Liver (tissue), 9 donors: ENCODE data around the gene TRIM46. TPM values are rescaled to one million over a fixed set of nuclear protein-coding genes. Genes with fewer than 3 reads are reported as not detected.

ENCODE experiments used
- DNase-seq: peaks from one replicate; pipeline ENCODE4 v3.0.0-alpha.2; 2017; ENCODE audit warnings: low spot score
- H3K27ac ChIP-seq, 2 donors: one replicate each; pipeline ENCODE4 v1.7.0; 2013; ENCODE audit warnings: inconsistent platforms in 2 of 2, low read length in 2 of 2, control low read depth in 1 of 2, low read depth in 1 of 2, mild to moderate bottlenecking in 1 of 2
- H3K27me3 ChIP-seq, 4 donors: one replicate each; pipeline versions ENCODE4 v1.6.1 to v1.7.0; 2013; ENCODE audit warnings: low read length in 3 of 4, inconsistent platforms in 1 of 4, mild to moderate bottlenecking in 1 of 4, moderate library complexity in 1 of 4; ENCODE audit not compliant: control insufficient read depth in 4 of 4, insufficient read depth in 4 of 4
- H3K36me3 ChIP-seq, 4 donors: one replicate each; pipeline versions ENCODE4 v1.6.1 to v1.7.0; 2013; ENCODE audit warnings: low read length in 3 of 4, mild to moderate bottlenecking in 3 of 4, low read depth in 1 of 4, moderate library complexity in 1 of 4; ENCODE audit not compliant: control insufficient read depth in 4 of 4, insufficient read depth in 3 of 4
- H3K4me1 ChIP-seq, 4 donors: one replicate each; pipeline versions ENCODE4 v1.6.1 to v1.7.0; 2013; ENCODE audit warnings: low read length in 3 of 4, mild to moderate bottlenecking in 3 of 4, moderate library complexity in 1 of 4; ENCODE audit not compliant: control insufficient read depth in 4 of 4, insufficient read depth in 4 of 4
- H3K4me3 ChIP-seq, 3 donors: one replicate each; pipeline versions ENCODE4 v1.6.1 to v1.7.0; 2013; ENCODE audit warnings: low read length in 3 of 3, control low read depth in 1 of 3, low read depth in 1 of 3, mild to moderate bottlenecking in 1 of 3
- H3K9ac ChIP-seq, 2 donors: one replicate each; pipeline ENCODE4 v1.7.0; 2013; ENCODE audit warnings: low read length in 2 of 2, mild to moderate bottlenecking in 2 of 2, moderate library complexity in 2 of 2, control low read depth in 1 of 2, low read depth in 1 of 2
- H3K9me3 ChIP-seq, 4 donors: one replicate each; pipeline versions ENCODE4 v1.6.1 to v1.7.0; 2013; ENCODE audit warnings: low read length in 3 of 4; ENCODE audit not compliant: control insufficient read depth in 4 of 4
- ATF3 ChIP-seq: IDR thresholded peaks from 2 replicates; pipeline ENCODE4 v1.6.1; 2016; ENCODE audit warnings: antibody characterized with exemption
- CTCF ChIP-seq: fragments of 150-350 bp; IDR thresholded peaks from 2 replicates; pipeline ENCODE4 v1.5.1; 2017; ENCODE audit warnings: improper control_type of control experiment, low read depth, low read length; ENCODE audit not compliant: missing input control
- EGR1 ChIP-seq, 2 donors: IDR thresholded peaks; 2 replicates each; pipeline ENCODE4 v1.6.1; 2016 to 2018; ENCODE audit warnings: antibody characterized with exemption in 2 of 2, low read depth in 2 of 2
- FOXA1 ChIP-seq: IDR thresholded peaks from 2 replicates; pipeline ENCODE4 v1.6.1; 2016; ENCODE audit warnings: antibody characterized with exemption
- FOXA2 ChIP-seq: IDR thresholded peaks from 2 replicates; pipeline ENCODE4 v1.6.1; 2016; ENCODE audit warnings: antibody characterized with exemption
- GABPA ChIP-seq, 2 donors: IDR thresholded peaks in 1 of 2; conservative IDR thresholded peaks in 1 of 2; 2 replicates each; pipeline ENCODE4 v1.6.1; 2016; ENCODE audit warnings: antibody characterized with exemption in 2 of 2, mild to moderate bottlenecking in 1 of 2, moderate library complexity in 1 of 2
- HNF4A ChIP-seq, 2 donors: conservative IDR thresholded peaks; 2 replicates each; pipeline ENCODE4 v1.6.1; 2016; ENCODE audit warnings: antibody characterized with exemption in 2 of 2, mild to moderate bottlenecking in 2 of 2
- HNF4G ChIP-seq: IDR thresholded peaks from 2 replicates; pipeline ENCODE4 v1.6.1; 2016; ENCODE audit warnings: antibody characterized with exemption
- MAX ChIP-seq: IDR thresholded peaks from 2 replicates; pipeline ENCODE4 v1.6.1; 2016; ENCODE audit warnings: antibody characterized with exemption
- NR2F2 ChIP-seq: IDR thresholded peaks from 2 replicates; pipeline ENCODE4 v1.6.1; 2016; ENCODE audit warnings: antibody characterized with exemption
- RAD21 ChIP-seq, 2 donors: IDR thresholded peaks; 2 replicates each; pipeline ENCODE4 v1.6.1; 2016; ENCODE audit warnings: antibody characterized with exemption in 2 of 2, mild to moderate bottlenecking in 2 of 2
- REST ChIP-seq: IDR thresholded peaks from 2 replicates; pipeline ENCODE4 v1.6.1; 2016; ENCODE audit warnings: antibody characterized with exemption, mild to moderate bottlenecking
- RXRA ChIP-seq, 2 donors: IDR thresholded peaks; 2 replicates each; pipeline ENCODE4 v1.6.1; 2017 to 2018; ENCODE audit warnings: antibody characterized with exemption in 2 of 2, mild to moderate bottlenecking in 1 of 2
- SP1 ChIP-seq: IDR thresholded peaks from 2 replicates; pipeline ENCODE4 v1.6.1; 2018; ENCODE audit warnings: antibody characterized with exemption, mild to moderate bottlenecking
- TAF1 ChIP-seq: conservative IDR thresholded peaks from 2 replicates; pipeline ENCODE4 v1.6.1; 2016; ENCODE audit warnings: antibody characterized with exemption, mild to moderate bottlenecking
- YY1 ChIP-seq: IDR thresholded peaks from 2 replicates; pipeline ENCODE4 v1.6.1; 2016; ENCODE audit warnings: antibody characterized with exemption, mild to moderate bottlenecking
- ZBTB33 ChIP-seq: IDR thresholded peaks from 2 replicates; pipeline ENCODE4 v1.6.1; 2016; ENCODE audit warnings: antibody characterized with exemption
- WGBS: extraction: QIAGEN DNeasy Blood & Tissue Kit; methylation state at CpG from one replicate; pipeline ENCODE4 v1.1.7; 2013; 5-methylcytosine and 5-hydroxymethylcytosine counted together
- polyA plus RNA-seq, 2 donors: library from polyadenylated mRNA; stranded (reverse) in 1 of 2; unstranded in 1 of 2; fragments of 200-250 nt in 1 of 2; fragments of >200 nt in 1 of 2; fragmentation: Nextera tagmentation in 1 of 2; extraction: Ambion mirVana in 1 of 2; gene quantifications; one replicate each; pipeline versions ENCODE4 v1.2.1 to v1.2.3, GENCODE V29; 2013 to 2015
- total RNA-seq, 2 donors: library from RNA; depleted of rRNA; stranded (reverse); fragments of >200 nt; gene quantifications; one replicate each; pipeline ENCODE4 v1.2.3, GENCODE V29; 2014
- donor health status: healthy.
- donor health status: healthy.
- donor health status: healthy.
- donor health status: healthy.
- donor health status: healthy.

The TRIM46 gene
- total and polyA plus RNA-seq, 4 donors = 0.07 to 0.17 (median 0.13) TPM

- 18% methylated on average over 2 of the region's 2 CpGs for WGBS
- H3K27ac ChIP-seq = peak overlapping the region; percentile 99 to 100
- H3K27me3 ChIP-seq = no peaks in the 10 kb centered on the region
- peak overlapping the region; percentile 35 to 93 (median 62) for H3K4me3 ChIP-seq
- peak overlapping the region; percentile 99 to 100 for H3K9ac ChIP-seq
- H3K36me3 ChIP-seq = peaks cover 8 to 26% (median 19%) of the 10 kb centered on the region in 4 donors
- TF ChIP-seq FOXA1 (no peak), REST (no peak), CTCF (no peak), RXRA (IDR thresholded peaks at IDR 0.05) (no peak), HNF4G (no peak), TAF1 (no peak), GABPA (IDR thresholded peaks at IDR 0.05 in 1 of 2, conservative IDR thresholded peaks at IDR 0.05 in 1 of 2) (peak; percentile 21 to 26), SP1 (no peak)
- peaks cover 0 to 47% (median 35%) of the 10 kb centered on the region in 4 donors for H3K4me1 ChIP-seq
- no peak for DNase-seq
- no peaks in the 10 kb centered on the region for H3K9me3 ChIP-seq
These were observed 41.8 kb upstream of the TRIM46 start for GRCh38 chr1:155131856-155132255.

- H3K9me3 ChIP-seq = no peaks in the 10 kb centered on the region
- no peaks in the 10 kb centered on the region for H3K27me3 ChIP-seq
- peak; percentile 55 for DNase-seq
- peaks cover 0 to 61% (median 39%) of the 10 kb centered on the region in 4 donors for H3K4me1 ChIP-seq
- peaks cover 8 to 26% (median 19%) of the 10 kb centered on the region in 4 donors for H3K36me3 ChIP-seq
- 36% methylated on average over 7 of the region's 7 CpGs for WGBS
- H3K9ac ChIP-seq = peak overlapping the region; percentile 20 to 95
- H3K27ac ChIP-seq = peak overlapping the region; percentile 99
- peak overlapping the region; percentile 4 to 40 (median 39) for H3K4me3 ChIP-seq
- TF ChIP-seq FOXA1 = no peak
- no peak for TF ChIP-seq EGR1 (IDR thresholded peaks at IDR 0.05; ENCODE audit: low read depth in 2 of 2)
- no peak for TF ChIP-seq GABPA (IDR thresholded peaks at IDR 0.05 in 1 of 2, conservative IDR thresholded peaks at IDR 0.05 in 1 of 2)
- TF ChIP-seq RAD21 (IDR thresholded peaks at IDR 0.05) = peak in 1 of 2 donors; percentile 39
- TF ChIP-seq SP1 = peak; percentile 63
- no peak for TF ChIP-seq YY1
- peak; percentile 39 for TF ChIP-seq HNF4G
- TF ChIP-seq HNF4A (conservative IDR thresholded peaks at IDR 0.05) = peak; percentile 71 to 82
- peak; percentile 93 for TF ChIP-seq NR2F2
- TF ChIP-seq TAF1 = no peak
- TF ChIP-seq REST = peak; percentile 25
- no peak for TF ChIP-seq ATF3
- TF ChIP-seq CTCF = no peak
- TF ChIP-seq MAX = no peak
- TF ChIP-seq ZBTB33 = no peak
- peak; percentile 16 for TF ChIP-seq FOXA2
- TF ChIP-seq RXRA (IDR thresholded peaks at IDR 0.05) = peak; percentile 72 to 86
These were observed 39.8 kb upstream of the TRIM46 start for GRCh38 chr1:155133799-155134281.
